T follicular helper cell (primary cell): ENCODE measurements around the gene SLC35E4.
"Not testable (repeated sequence)": the region's sequence is repeated elsewhere in the genome, so short reads cannot be mapped to it uniquely, and the experiment has no call there.

Experiments used
- DNase-seq: peaks from one replicate; pipeline ENCODE4 v3.0.0-alpha.2; 2020; ENCODE audit warnings: low read depth
- total RNA-seq, 2 experiments: gene quantifications; one replicate each; lab custom pipeline; 2026; lab: John Stamatoyannopoulos, UW

The SLC35E4 gene
- total RNA-seq: 9.4 to 15.9 reads per million in 2 experiments

GRCh38 chr22:30635273-30636225 is at the start of gene SLC35E4:
TSS of gene SLC35E4 (plus strand) at chr22:30635781. CDS start at chr22:30636451, 670 bp downstream.
- peak; percentile 94 for DNase-seq

GRCh38 chr22:30586414-30586813 is 49.2 kb upstream of the SLC35E4 start:
- DNase-seq: no peak

- no peak for DNase-seq
Measured at GRCh38 chr22:30591191-30591587, 44.4 kb upstream of the SLC35E4 start.

- peak; percentile 94 for DNase-seq
Measured at GRCh38 chr22:30591588-30592359, 43.8 kb upstream of the SLC35E4 start, which contains the start of gene PES1. TSS of gene PES1 (minus strand) at chr22:30591910. CDS start at chr22:30591833, 77 bp downstream.

- not testable (repeated sequence) for DNase-seq
Measured at GRCh38 chr22:30592360-30592713, 43.2 kb upstream of the SLC35E4 start.

GRCh38 chr22:30596199-30596598 is 39.4 kb upstream of the SLC35E4 start:
- no peak for DNase-seq

- no peak for DNase-seq
Measured at GRCh38 chr22:30596886-30597285, 38.7 kb upstream of the SLC35E4 start.

- no peak for DNase-seq
Measured at GRCh38 chr22:30598986-30599385, 36.6 kb upstream of the SLC35E4 start.

- DNase-seq: no peak
Measured at GRCh38 chr22:30600921-30601320, 34.7 kb upstream of the SLC35E4 start.

- no peak for DNase-seq
Measured at GRCh38 chr22:30601464-30601863, 34.1 kb upstream of the SLC35E4 start.

- no peak for DNase-seq
Measured at GRCh38 chr22:30602049-30602448, 33.5 kb upstream of the SLC35E4 start.

GRCh38 chr22:30603801-30604200 is 31.8 kb upstream of the SLC35E4 start:
- DNase-seq: no peak

GRCh38 chr22:30604723-30605122 is 30.9 kb upstream of the SLC35E4 start:
- DNase-seq: no peak

- DNase-seq: no peak
Measured at GRCh38 chr22:30605449-30606110, 30.0 kb upstream of the SLC35E4 start.

- DNase-seq: no peak
Measured at GRCh38 chr22:30606455-30607299, 28.9 kb upstream of the SLC35E4 start, which contains the start of gene TCN2. TSS of gene TCN2 (plus strand) at chr22:30607174. CDS start at chr22:30607332, 158 bp downstream.

GRCh38 chr22:30607300-30607930 is 28.2 kb upstream of the SLC35E4 start:
- DNase-seq: no peak

- DNase-seq: no peak
Measured at GRCh38 chr22:30607939-30608338, 27.6 kb upstream of the SLC35E4 start.

GRCh38 chr22:30609260-30610185 is 26.1 kb upstream of the SLC35E4 start:
- DNase-seq: no peak

- DNase-seq: no peak
Measured at GRCh38 chr22:30610299-30610698, 25.3 kb upstream of the SLC35E4 start.
